ENCODE measurements around the gene LCE1C.

The LCE1C gene

DNA sequence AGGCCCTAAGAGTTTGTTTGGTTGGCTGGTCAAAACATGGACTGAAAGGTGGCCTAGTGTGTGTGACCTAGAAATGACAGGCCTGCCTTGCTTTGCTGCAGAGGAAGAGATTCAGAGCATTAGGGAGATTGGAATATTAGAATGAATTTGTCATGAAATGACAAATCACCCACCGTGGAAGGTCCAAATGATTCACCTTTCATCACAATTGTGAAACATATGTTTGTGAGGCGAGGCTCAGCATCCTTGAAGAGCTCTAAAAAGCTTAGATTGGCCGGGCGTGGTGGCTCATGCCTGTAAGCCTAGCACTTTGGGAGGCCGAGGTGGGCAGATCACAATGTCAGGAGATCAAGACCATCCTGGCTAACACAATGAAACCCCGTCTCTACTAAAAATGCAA is 10.9 kb upstream of the LCE1C start:
- TF ChIP-seq, protein P1, sequence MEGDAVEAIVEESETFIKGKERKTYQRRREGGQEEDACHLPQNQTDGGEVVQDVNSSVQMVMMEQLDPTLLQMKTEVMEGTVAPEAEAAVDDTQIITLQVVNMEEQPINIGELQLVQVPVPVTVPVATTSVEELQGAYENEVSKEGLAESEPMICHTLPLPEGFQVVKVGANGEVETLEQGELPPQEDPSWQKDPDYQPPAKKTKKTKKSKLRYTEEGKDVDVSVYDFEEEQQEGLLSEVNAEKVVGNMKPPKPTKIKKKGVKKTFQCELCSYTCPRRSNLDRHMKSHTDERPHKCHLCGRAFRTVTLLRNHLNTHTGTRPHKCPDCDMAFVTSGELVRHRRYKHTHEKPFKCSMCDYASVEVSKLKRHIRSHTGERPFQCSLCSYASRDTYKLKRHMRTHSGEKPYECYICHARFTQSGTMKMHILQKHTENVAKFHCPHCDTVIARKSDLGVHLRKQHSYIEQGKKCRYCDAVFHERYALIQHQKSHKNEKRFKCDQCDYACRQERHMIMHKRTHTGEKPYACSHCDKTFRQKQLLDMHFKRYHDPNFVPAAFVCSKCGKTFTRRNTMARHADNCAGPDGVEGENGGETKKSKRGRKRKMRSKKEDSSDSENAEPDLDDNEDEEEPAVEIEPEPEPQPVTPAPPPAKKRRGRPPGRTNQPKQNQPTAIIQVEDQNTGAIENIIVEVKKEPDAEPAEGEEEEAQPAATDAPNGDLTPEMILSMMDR (IDR thresholded peaks at IDR 0.05; ENCODE audit: low read depth, low read length) = no peak
- DNase-seq (ENCODE audit: low read depth in 2 of 2) = no peak
- no peak overlapping the region for H3K4me3 ChIP-seq (replicated peaks in 1 of 2; ENCODE audit: low read depth in 2 of 2, low read length in 2 of 2)

GRCh38 chr1:152811671-152812070 is 5.2 kb upstream of the LCE1C start, which contains the start of gene LCE1B:
Gene LCE1B, plus strand, starts transcription at chr1:152811971. Its CDS starts 476 bp downstream, at chr1:152812447.
- no peak for DNase-seq (ENCODE audit: low read depth in 2 of 2)
- TF ChIP-seq, protein P1 (IDR thresholded peaks at IDR 0.05; ENCODE audit: low read depth, low read length) = no peak
- H3K4me3 ChIP-seq (replicated peaks in 1 of 2; ENCODE audit: low read depth in 2 of 2, low read length in 2 of 2) = no peak within 1 kb of the TSS

- TF ChIP-seq, protein P1 (IDR thresholded peaks at IDR 0.05; ENCODE audit: low read depth, low read length) = no peak
- H3K4me3 ChIP-seq (replicated peaks in 1 of 2; ENCODE audit: low read depth in 2 of 2, low read length in 2 of 2) = no peak overlapping the region
- DNase-seq (ENCODE audit: low read depth in 2 of 2) = no peak
These were observed 4.6 kb upstream of the LCE1C start for GRCh38 chr1:152811050-152811449.

- no peak for DNase-seq (ENCODE audit: low read depth in 2 of 2)
- no peak overlapping the region for H3K4me3 ChIP-seq (replicated peaks in 1 of 2; ENCODE audit: low read depth in 2 of 2, low read length in 2 of 2)
- TF ChIP-seq, protein P1 (IDR thresholded peaks at IDR 0.05; ENCODE audit: low read depth, low read length) = no peak
These were observed 5.1 kb downstream of the LCE1C start for GRCh38 chr1:152801333-152801732.

DNA sequence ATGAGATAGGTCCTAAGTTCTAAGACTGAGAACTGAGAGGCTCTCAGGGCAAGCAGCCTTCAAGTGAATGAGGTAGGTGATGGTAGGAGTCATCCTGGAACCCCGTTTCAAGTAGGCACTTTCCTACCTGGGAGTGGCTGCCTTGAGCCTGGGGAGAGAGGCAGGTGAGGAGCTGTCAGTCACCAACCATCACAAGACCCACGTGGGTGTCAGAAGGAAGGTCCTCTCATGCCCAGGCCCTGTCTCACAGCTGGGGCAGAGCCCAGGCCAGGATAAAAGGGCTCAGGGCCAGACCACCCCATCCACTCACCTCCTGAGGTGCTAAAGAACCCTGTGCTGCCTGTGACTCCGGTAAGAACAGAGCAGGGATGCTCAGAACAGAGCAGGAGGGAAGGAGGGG is 10.0 kb downstream of the LCE1C start, which contains the start of gene LCE1D:
Gene LCE1D, plus strand, starts transcription at position 301 of the 400 bp plus-strand sequence. CDS start 1,074 bp downstream, outside the sequence.
- TF ChIP-seq, protein P1 (IDR thresholded peaks at IDR 0.05; ENCODE audit: low read depth, low read length) = no peak
- no peak within 1 kb of the TSS for H3K4me3 ChIP-seq (replicated peaks in 1 of 2; ENCODE audit: low read depth in 2 of 2, low read length in 2 of 2)
- DNase-seq (ENCODE audit: low read depth in 2 of 2) = no peak

GRCh38 chr1:152795686-152796085 is 10.8 kb downstream of the LCE1C start:
- DNase-seq (ENCODE audit: low read depth in 2 of 2) = no peak
- H3K4me3 ChIP-seq (replicated peaks in 1 of 2; ENCODE audit: low read depth in 2 of 2, low read length in 2 of 2) = no peak overlapping the region
- TF ChIP-seq, protein P1 (IDR thresholded peaks at IDR 0.05; ENCODE audit: low read depth, low read length) = no peak

DNA sequence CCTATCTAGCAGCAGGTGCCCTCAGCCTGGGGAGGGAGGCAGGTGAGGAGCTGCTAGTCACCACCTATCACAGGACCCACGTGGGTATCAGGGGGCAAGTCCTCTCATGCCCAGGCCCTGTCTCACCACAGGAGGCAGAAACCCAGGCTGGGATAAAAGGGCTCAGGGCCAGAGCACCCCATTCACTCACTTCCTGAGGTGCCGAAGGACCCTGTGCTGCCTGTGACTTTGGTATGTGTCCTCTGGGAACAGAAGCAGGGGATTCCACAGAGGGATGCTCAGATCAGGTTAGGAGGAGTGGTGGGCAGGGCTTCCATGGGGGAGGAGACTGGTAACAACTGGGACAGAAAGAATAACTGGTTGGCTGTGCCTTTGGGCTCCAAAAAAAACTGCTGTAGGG is 20.4 kb downstream of the LCE1C start, which contains the start of gene LCE1E:
Gene LCE1E, plus strand, starts transcription at position 181 of the 400 bp plus-strand sequence. CDS start 1,043 bp downstream, outside the sequence.
- TF ChIP-seq, protein P1 (IDR thresholded peaks at IDR 0.05; ENCODE audit: low read depth, low read length) = no peak
- no peak within 1 kb of the TSS for H3K4me3 ChIP-seq (replicated peaks in 1 of 2; ENCODE audit: low read depth in 2 of 2, low read length in 2 of 2)
- no peak for DNase-seq (ENCODE audit: low read depth in 2 of 2)
